IMR-90 (cell line): ENCODE data around the gene PCGF5. TPM values are rescaled to one million over a fixed set of nuclear protein-coding genes. Genes with fewer than 3 reads are reported as not detected.

Experiments used
- ATAC-seq: fragments of 200-7000 bp; cut with Tn5 transposase; 2 replicates; pipeline ENCODE4 v1.9.1; 2020; ENCODE audit warnings: low read depth, mild to moderate bottlenecking, moderate library complexity
- BruUV-seq: library from RNA; stranded (reverse); fragments of 400-500 nt; replicated peaks from 2 replicates; lab custom pipeline; 2021; lab: Mats Ljungman, UMichigan
- CTCF ChIA-PET: fragments of 300-600 bp; formaldehyde crosslinking; extraction: SDS; loops from one replicate; lab custom pipeline; 2021; ENCODE audit warnings: antibody characterized with exemption; lab: Yijun Ruan, JAX
- POLR2A ChIA-PET: fragments of 300-600 bp; sonication (Branson Sonifier 250); formaldehyde crosslinking; loops from one replicate; lab custom pipeline; 2022; ENCODE audit warnings: antibody characterized with exemption; ENCODE audit not compliant: unreplicated experiment; lab: Charles Lee
- DNase-seq: peaks from one replicate; pipeline ENCODE4 v3.0.0; 2013
- H2AFZ ChIP-seq: replicated peaks from 2 replicates; pipeline ENCODE3; 2013; ENCODE audit warnings: low read length, mild to moderate bottlenecking; ENCODE audit not compliant: poor library complexity
- H2AK5ac ChIP-seq: 2 replicates; pipeline ENCODE4 v1.6.1; 2013; ENCODE audit warnings: low read depth, low read length, inconsistent platforms
- H2AK9ac ChIP-seq: replicated peaks from 2 replicates; pipeline ENCODE3; 2013; ENCODE audit warnings: mild to moderate bottlenecking, low read depth, low read length, moderate library complexity; ENCODE audit not compliant: poor library complexity
- H2BK120ac ChIP-seq: 2 replicates; pipeline ENCODE4 v1.6.1; 2013; ENCODE audit warnings: low read depth, low read length, inconsistent platforms
- H2BK15ac ChIP-seq: 3 replicates; pipeline ENCODE4 v1.6.1; 2013; ENCODE audit warnings: low read depth, low read length, inconsistent platforms
- H2BK20ac ChIP-seq: 2 replicates; pipeline ENCODE4 v1.6.1; 2013; ENCODE audit warnings: low read depth, mild to moderate bottlenecking, inconsistent platforms, low read length, moderate library complexity
- H2BK5ac ChIP-seq: 2 replicates; pipeline ENCODE4 v1.6.1; 2013; ENCODE audit warnings: mild to moderate bottlenecking, low read depth, low read length, inconsistent platforms; ENCODE audit not compliant: poor library complexity, severe bottlenecking
- H3K14ac ChIP-seq: replicated peaks from 2 replicates; pipeline ENCODE4 v1.6.1; 2013; ENCODE audit warnings: low read depth, low read length, inconsistent platforms
- H3K18ac ChIP-seq: 2 replicates; pipeline ENCODE4 v1.6.1; 2013; ENCODE audit warnings: low read depth, low read length, control low read depth
- H3K23ac ChIP-seq: 2 replicates; pipeline ENCODE4 v1.6.1; 2013; ENCODE audit warnings: low read depth, low read length, inconsistent platforms
- H3K27ac ChIP-seq: 2 replicates; pipeline ENCODE4 v1.5.1; 2013; ENCODE audit warnings: mild to moderate bottlenecking, control low read depth, low read length; ENCODE audit not compliant: insufficient read depth
- H3K27me3 ChIP-seq: 2 replicates; pipeline ENCODE4 v1.6.1; 2013; ENCODE audit warnings: low read length; ENCODE audit not compliant: control insufficient read depth, insufficient read depth
- H3K36me3 ChIP-seq: 2 replicates; pipeline ENCODE4 v1.6.1; 2013; ENCODE audit warnings: low read length, mixed read lengths; ENCODE audit not compliant: control insufficient read depth, insufficient read depth
- H3K4ac ChIP-seq: 2 replicates; pipeline ENCODE4 v1.6.1; 2013; ENCODE audit warnings: low read depth, low read length, inconsistent platforms
- H3K4me1 ChIP-seq: 2 replicates; pipeline ENCODE4 v1.6.1; 2013; ENCODE audit warnings: low read length, mixed read lengths; ENCODE audit not compliant: control insufficient read depth, insufficient read depth
- H3K4me2 ChIP-seq: 2 replicates; pipeline ENCODE4 v1.6.1; 2013; ENCODE audit warnings: low read depth, mild to moderate bottlenecking, control low read depth, low read length, moderate library complexity
- H3K4me3 ChIP-seq: 2 replicates; pipeline ENCODE4 v1.5.1; 2013; ENCODE audit warnings: low read depth, mild to moderate bottlenecking, control low read depth, low read length, moderate library complexity; ENCODE audit not compliant: insufficient read depth
- H3K56ac ChIP-seq: 2 replicates; pipeline ENCODE4 v1.6.1; 2013; ENCODE audit warnings: low read length, inconsistent platforms; ENCODE audit not compliant: insufficient read depth; ENCODE audit errors: extremely low read depth
- H3K79me1 ChIP-seq, 2 experiments: 2 replicates each; pipeline ENCODE4 v1.6.1; 2013; ENCODE audit warnings: low read length in 2 of 2, inconsistent platforms in 1 of 2, low read depth in 1 of 2
- H3K9ac ChIP-seq: 2 replicates; pipeline ENCODE4 v1.6.1; 2013; ENCODE audit warnings: low read depth, low read length, control low read depth
- H3K9me1 ChIP-seq: 2 replicates; pipeline ENCODE4 v1.6.1; 2013; ENCODE audit warnings: low read length, inconsistent platforms; ENCODE audit not compliant: insufficient read depth
- H3K9me3 ChIP-seq: 2 replicates; pipeline ENCODE4 v1.6.1; 2013; ENCODE audit warnings: low read length; ENCODE audit not compliant: control insufficient read depth, insufficient read depth
- H4K20me1 ChIP-seq: 2 replicates; pipeline ENCODE4 v1.6.1; 2013; ENCODE audit warnings: low read length, inconsistent platforms; ENCODE audit not compliant: insufficient read depth
- H4K5ac ChIP-seq: 2 replicates; pipeline ENCODE4 v1.6.1; 2013; ENCODE audit warnings: mild to moderate bottlenecking, low read depth, low read length, control low read depth
- H4K8ac ChIP-seq, 2 experiments: 2 replicates each; pipeline ENCODE4 v1.6.1; 2013; ENCODE audit warnings: low read depth in 2 of 2, low read length in 2 of 2, control low read depth in 1 of 2, inconsistent platforms in 1 of 2
- H4K91ac ChIP-seq: 2 replicates; pipeline ENCODE4 v1.6.1; 2013; ENCODE audit warnings: low read depth, low read length, inconsistent platforms; ENCODE audit not compliant: insufficient read depth
- CEBPB ChIP-seq: IDR thresholded peaks from 2 replicates; pipeline ENCODE4 v1.6.1; 2012; ENCODE audit warnings: low read depth, low read length, improper control_type of control experiment
- CHD1 ChIP-seq: IDR thresholded peaks from 2 replicates; pipeline ENCODE4 v1.6.1; 2012; ENCODE audit warnings: low read depth, low read length, improper control_type of control experiment
- WGBS, 2 experiments: methylation state at CpG; one replicate each; pipeline versions ENCODE4 v1.1.5 to v1.1.7; 2013; ENCODE audit warnings: missing lambda C conversion rate in 2 of 2; ENCODE audit not compliant: insufficient read length in 1 of 2; ENCODE audit errors: extremely low coverage in 2 of 2; 5-methylcytosine and 5-hydroxymethylcytosine counted together
- dilution Hi-C: fragments of 300-500 bp; cut with HindIII; formaldehyde crosslinking; loops from one replicate; pipeline ENCODE4 v1.14.3; 2018; ENCODE audit warnings: low sequenced_read_pairs; ENCODE audit not compliant: unreplicated experiment
- in situ Hi-C: fragments of 300-500 bp; cut with MboI; formaldehyde crosslinking; loops from 3 replicates; pipeline ENCODE4 v1.14.3; 2019; ENCODE audit warnings: low sequenced_read_pairs, inconsistent platforms, mixed read lengths
- intact Hi-C: fragments of 100-400 bp; cut with micrococcal nuclease; formaldehyde crosslinking; loops from 2 replicates; pipeline ENCODE4 v1.10.0; 2022
- polyA plus RNA-seq, 3 experiments: library from polyadenylated mRNA; depleted of rRNA; stranded (reverse); fragments of >200 nt; gene quantifications; 2 replicates each; pipeline ENCODE4 v1.2.3, GENCODE V29; 2012; ENCODE audit warnings: low replicate concordance in 1 of 3
- total RNA-seq: library from RNA; depleted of rRNA; stranded (reverse); fragments of >200 nt; gene quantifications from 2 replicates; pipeline ENCODE4 v1.2.3, GENCODE V29; 2012
- TF ChIP-seq, protein P1 (sequence below): fragments of 150-350 bp; IDR thresholded peaks from 2 replicates; pipeline ENCODE4 v1.6.1; 2017; ENCODE audit warnings: mild to moderate bottlenecking, antibody characterized with exemption, low read length, low read depth

The PCGF5 gene
- total and polyA plus RNA-seq, 2 of the 4 experiments (the other 2 are of a cell fraction): 9.0 to 18.1 TPM

DNA sequence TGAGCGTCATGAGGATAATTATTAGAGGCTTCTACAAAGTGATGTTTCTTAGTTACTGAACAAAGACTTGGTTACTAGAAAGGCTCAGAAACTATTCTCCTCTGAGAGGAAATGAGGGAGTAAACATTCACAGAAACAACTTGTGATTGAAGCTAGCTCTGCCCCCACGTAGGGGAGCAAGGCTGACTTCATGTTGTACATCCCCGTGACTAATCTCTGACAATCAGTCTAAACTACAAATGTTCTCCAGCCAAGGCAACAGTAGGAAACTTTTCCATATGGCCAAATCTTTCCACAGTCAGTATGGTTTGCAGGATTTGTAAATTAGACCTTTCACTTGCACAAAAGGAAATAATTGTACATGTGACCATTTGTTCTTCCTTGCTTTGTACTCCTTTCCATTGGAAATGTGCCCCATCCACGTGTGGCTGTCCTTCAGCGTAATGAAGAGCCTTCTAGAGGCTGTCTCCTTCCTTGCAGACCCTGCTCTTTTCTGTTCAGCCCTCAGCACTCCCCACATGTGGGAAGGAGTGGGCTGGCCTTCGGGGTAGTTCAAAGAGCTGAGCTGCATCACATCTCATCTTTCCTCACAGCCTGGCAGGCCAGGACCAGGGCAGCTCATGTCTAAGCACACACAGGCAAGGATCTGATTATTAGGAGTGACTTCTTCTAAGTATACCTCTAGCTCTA lies 93.5 kb downstream of the PCGF5 start (continued):
- TF ChIP-seq, protein P1, sequence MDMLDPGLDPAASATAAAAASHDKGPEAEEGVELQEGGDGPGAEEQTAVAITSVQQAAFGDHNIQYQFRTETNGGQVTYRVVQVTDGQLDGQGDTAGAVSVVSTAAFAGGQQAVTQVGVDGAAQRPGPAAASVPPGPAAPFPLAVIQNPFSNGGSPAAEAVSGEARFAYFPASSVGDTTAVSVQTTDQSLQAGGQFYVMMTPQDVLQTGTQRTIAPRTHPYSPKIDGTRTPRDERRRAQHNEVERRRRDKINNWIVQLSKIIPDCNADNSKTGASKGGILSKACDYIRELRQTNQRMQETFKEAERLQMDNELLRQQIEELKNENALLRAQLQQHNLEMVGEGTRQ: peak; percentile 2; the same call in 1 of the 2 replicates

DNA sequence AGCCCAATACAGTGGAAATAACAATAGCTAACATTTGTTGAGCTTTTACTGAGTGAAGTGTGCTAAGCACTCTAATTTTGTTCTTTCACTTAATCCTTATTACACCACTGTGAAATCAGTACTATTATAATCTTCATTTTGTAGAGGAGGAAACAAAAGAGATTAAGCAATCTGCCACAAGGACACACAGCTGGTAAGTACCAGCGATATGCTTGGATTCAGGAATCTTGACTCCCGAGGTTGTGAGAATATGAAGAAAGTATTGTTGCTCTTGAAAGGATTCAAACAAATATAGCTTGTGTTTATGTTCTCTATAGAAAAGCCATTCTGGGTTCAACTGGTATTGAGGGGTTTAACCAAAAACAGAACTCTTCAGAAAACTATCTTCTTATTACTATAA lies 96.0 kb downstream of the PCGF5 start:
- Histone ChIP-seq H2BK5ac (peak overlapping the region; percentile 23), H3K27me3 (no peaks in the 10 kb centered on the region), H3K4me1 (peaks cover 14% of the 10 kb centered on the region), H4K8ac (no peak overlapping the region), H2AK5ac (no peak overlapping the region), H3K9me3 (no peaks in the 10 kb centered on the region), H3K18ac (peak overlapping the region; percentile 72; the same call in 1 of the 2 replicates), H4K91ac (no peak overlapping the region), H4K20me1 (no peaks in the 10 kb centered on the region), H2BK120ac (no peak overlapping the region), H3K36me3 (no peaks in the 10 kb centered on the region), H3K23ac (no peak overlapping the region), H3K56ac (no peak overlapping the region), H2BK15ac (peak overlapping the region; percentile 13; the same call in 1 of the 3 replicates), H3K27ac (peak overlapping the region; percentile 59; the same call in 1 of the 2 replicates), H3K4ac (no peak overlapping the region), H3K9me1 (peaks cover 7% of the 10 kb centered on the region; the same call in 1 of the 2 replicates), H2AFZ (no peak overlapping the region), H4K5ac (no peak overlapping the region), H2AK9ac (no peak overlapping the region), H3K4me3 (no peak overlapping the region), H3K14ac (no peak overlapping the region), H3K79me1 (no peaks in the 10 kb centered on the region), H2BK20ac (no peak overlapping the region), H3K9ac (no peak overlapping the region), H3K4me2 (no peak overlapping the region; the same call in 1 of the 2 replicates)
- TF ChIP-seq CHD1 (no peak), CEBPB (peak; percentile 57; the same call in 1 of the 2 replicates)
- WGBS, 2 experiments: no CpG with 5 or more reads among the region's 2 CpGs
- no TSS peak for BruUV-seq
- ChIA-PET POLR2A (no interaction called here), CTCF (no interaction called here)
- dilution Hi-C loops (no loop called here), in situ Hi-C loops (no loop called here), intact Hi-C loops (no loop called here)
- peak; percentile 59 for DNase-seq
- peak; percentile 18; the same call in 1 of the 2 replicates for ATAC-seq
